Psoas muscle (tissue), 8 donors: ENCODE measurements around the gene TNFSF13. TPM values are rescaled to one million over a fixed set of nuclear protein-coding genes. Genes with fewer than 3 reads are reported as not detected.

ENCODE experiments used
- ATAC-seq, 4 donors: fragments of 200-7000 bp; cut with Tn5 transposase; one replicate each; pipeline ENCODE4 v1.9.1; 2020; ENCODE audit warnings: moderate library complexity in 3 of 4, mild to moderate bottlenecking in 2 of 4
- DNase-seq, 2 donors: peaks; one replicate each; pipeline ENCODE4 v3.0.0-alpha.2; 2020
- H3K27ac ChIP-seq: fragments of 200-600 bp; one replicate; pipeline ENCODE4 v1.8.0; 2022
- H3K27me3 ChIP-seq, 3 donors: fragments of 200-600 bp in 1 of 3; one replicate each; pipeline versions ENCODE4 v1.6.1 to v1.8.0; 2013 to 2022; ENCODE audit warnings: low read length in 2 of 3, mild to moderate bottlenecking in 2 of 3, moderate library complexity in 1 of 3; ENCODE audit not compliant: insufficient read depth in 3 of 3
- H3K36me3 ChIP-seq, 2 donors: fragments of 200-600 bp in 1 of 2; one replicate each; pipeline versions ENCODE4 v1.6.1 to v1.8.0; 2013 to 2022; ENCODE audit warnings: low read depth in 1 of 2, mild to moderate bottlenecking in 1 of 2, moderate library complexity in 1 of 2; ENCODE audit not compliant: insufficient read depth in 1 of 2
- H3K4me1 ChIP-seq: fragments of 200-600 bp; one replicate; pipeline ENCODE4 v1.8.0; 2022
- H3K4me3 ChIP-seq: fragments of 200-600 bp; one replicate; pipeline ENCODE4 v1.8.0; 2022; ENCODE audit warnings: mild to moderate bottlenecking
- H3K9me3 ChIP-seq: fragments of 200-600 bp; one replicate; pipeline ENCODE4 v1.8.0; 2022
- CTCF ChIP-seq: fragments of 200-600 bp; IDR thresholded peaks from one replicate; pipeline ENCODE4 v1.8.0; 2022; ENCODE audit warnings: antibody characterized with exemption
- WGBS, 3 donors: extraction: QIAGEN DNeasy Blood & Tissue Kit; methylation state at CpG; one replicate each; pipeline versions ENCODE4 v1.1.6 to v1.1.7; 2013; 5-methylcytosine and 5-hydroxymethylcytosine counted together
- intact Hi-C, 2 donors: fragments of 100-400 bp; cut with DNase I; formaldehyde crosslinking; loops; one replicate each; pipeline versions ENCODE4 v1.11.0 to v1.14.2; 2022
- polyA plus RNA-seq, 3 donors: library from polyadenylated mRNA; stranded (reverse); fragments of 200-250 nt; gene quantifications; one replicate each; pipeline ENCODE4 v1.2.3, GENCODE V29; 2013
- total RNA-seq, 4 donors: library from RNA; stranded (reverse); fragmentation: NEBNext Ultra II Directional in 2 of 4; extraction: Animal tissue kit (Norgen Biotek cat#: 25700) in 2 of 4; gene quantifications; one replicate each; pipeline versions ENCODE4 v1.2.1 to v1.2.4, GENCODE V29; 2021 to 2023
- donor health status: healthy with polysubstance abuse.
- donor health status: DM: no; HTN: no; CAD: no; lungs with moderate emphysema.
- donor health status: Bipolar disorder and iron deficiency.
- donor health status: healthy.
- donor health status: DM: yes; HTN: yes; CAD: no.
- donor health status: DM: no; HTN: no; CAD: no.
- donor health status: DM: no; HTN: no; CAD: no.
- donor health status: DM: yes; HTN: yes; CAD: no.

Gene TNFSF13
- total and polyA plus RNA-seq, 7 donors, result 2.8 to 5.4 (median 4.0) TPM

- no peak for TF ChIP-seq CTCF
- intact Hi-C loops, result no loop called here
- Histone ChIP-seq H3K4me3 (no peak overlapping the region), H3K9me3 (no peaks in the 10 kb centered on the region), H3K27ac (no peak overlapping the region), H3K27me3 (no peaks in the 10 kb centered on the region), H3K36me3 (no peaks in the 10 kb centered on the region), H3K4me1 (no peaks in the 10 kb centered on the region)
- DNase-seq (no peak), ATAC-seq (no peak)
- 63 to 71% (median 69%) methylated on average over 11 of the region's 11 CpGs for whole genome bisulfite sequencing, 3 donors
Observed at GRCh38 chr17:7538891-7539545, 19.5 kb upstream of the TNFSF13 start.

- no peaks in the 10 kb centered on the region for H3K9me3 ChIP-seq
- H3K27me3 ChIP-seq, result no peaks in the 10 kb centered on the region
- H3K27ac ChIP-seq, result no peak overlapping the region
- DNase-seq (no peak), ATAC-seq (no peak)
- intact Hi-C loops, result no loop called here
- no peak for TF ChIP-seq CTCF
- H3K4me1 ChIP-seq, result no peaks in the 10 kb centered on the region
- H3K36me3 ChIP-seq, result no peaks in the 10 kb centered on the region
- WGBS, 3 donors, result 90 to 94% (median 94%) methylated on average over 9 of the region's 9 CpGs
- H3K4me3 ChIP-seq, result no peak overlapping the region
Observed at GRCh38 chr17:7541074-7541621, 17.4 kb upstream of the TNFSF13 start.

GRCh38 chr17:7544911-7545310 is 13.6 kb upstream of the TNFSF13 start:
- DNase-seq (no peak), ATAC-seq (no peak)
- no peaks in the 10 kb centered on the region for H3K36me3 ChIP-seq
- TF ChIP-seq CTCF, result no peak
- no peaks in the 10 kb centered on the region for H3K9me3 ChIP-seq
- H3K27ac ChIP-seq, result no peak overlapping the region
- 49 to 60% (median 54%) methylated on average over 6 of the region's 6 CpGs for WGBS, 3 donors
- H3K27me3 ChIP-seq, result no peaks in the 10 kb centered on the region
- no peaks in the 10 kb centered on the region for H3K4me1 ChIP-seq
- no peak overlapping the region for H3K4me3 ChIP-seq
- intact Hi-C loops, result no loop called here

GRCh38 chr17:7548585-7549400 is 9.8 kb upstream of the TNFSF13 start, which contains the start of gene TNFSF12:
Gene TNFSF12, plus strand, starts transcription at chr17:7549058. Its CDS starts 96 bp downstream, at chr17:7549154.
- H3K9me3 ChIP-seq, result no peaks in the 10 kb centered on the region
- H3K4me1 ChIP-seq, result no peaks in the 10 kb centered on the region
- intact Hi-C loops, result no loop called here
- peak; percentile 12 for TF ChIP-seq CTCF
- DNase-seq (peak; percentile 76 to 83), ATAC-seq (peak; percentile 75 to 85 (median 78))
- peak within 1 kb of the TSS; percentile 79 for H3K4me3 ChIP-seq
- peak within 1 kb of the TSS; percentile 68 for H3K27ac ChIP-seq
- no peaks in the 10 kb centered on the region for H3K27me3 ChIP-seq
- WGBS, 3 donors, result 1 to 3% (median 2%) methylated on average over 38 to 65 of the region's 65 CpGs
- H3K36me3 ChIP-seq, result peaks cover 0 to 3% of the 10 kb centered on the region in 2 donors
